HG02642 (cell line): ENCODE measurements around the gene MICU2.

Experiments
- ATAC-seq: cut with Tn5 transposase; IDR thresholded peaks from one replicate; pipeline ENCODE4 v1.9.1; 2021; ENCODE audit warnings: mild to moderate bottlenecking; ENCODE audit not compliant: unreplicated experiment, poor library complexity

The MICU2 gene

DNA sequence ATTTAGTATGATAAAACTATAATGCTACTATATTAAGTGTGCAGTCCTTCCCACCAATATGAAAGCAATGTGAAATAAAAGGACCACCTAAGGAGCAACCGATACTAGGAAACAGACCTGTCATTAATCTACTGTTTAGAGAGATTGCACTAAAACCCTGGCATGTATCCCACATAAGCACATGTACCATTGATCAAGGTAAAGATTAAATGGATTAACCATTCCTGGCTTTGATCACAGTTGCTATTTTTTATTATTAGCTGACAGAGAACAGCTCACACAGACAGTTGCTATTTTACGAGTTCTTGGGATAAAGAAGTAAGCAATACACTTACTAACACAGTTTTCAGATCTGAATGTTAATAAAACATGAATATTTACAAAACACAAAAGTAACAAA is 87.2 kb downstream of the MICU2 start:
- ATAC-seq = no peak

DNA sequence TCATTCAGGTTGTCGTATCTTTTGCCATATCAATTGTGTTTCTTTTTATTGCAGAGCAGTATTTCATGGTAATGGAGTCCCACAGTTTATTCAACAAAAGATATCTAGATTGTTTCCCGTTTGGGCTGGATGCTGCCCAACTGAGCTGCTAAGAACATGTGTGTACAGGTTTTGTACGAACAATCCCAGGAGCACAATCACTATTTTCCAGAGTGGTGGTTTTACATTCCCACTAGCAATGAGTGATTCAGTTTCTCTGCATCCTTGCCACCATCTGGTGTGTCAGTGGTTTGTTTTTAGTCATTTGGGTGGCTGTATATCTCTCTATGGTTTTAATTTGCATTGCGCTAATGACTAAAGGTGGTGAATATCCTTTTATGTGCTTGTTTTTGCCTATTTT is 92.1 kb downstream of the MICU2 start:
- ATAC-seq = no peak

- ATAC-seq = no peak
Observed at GRCh38 chr13:21504379-21504778, 99.6 kb downstream of the MICU2 start.

DNA sequence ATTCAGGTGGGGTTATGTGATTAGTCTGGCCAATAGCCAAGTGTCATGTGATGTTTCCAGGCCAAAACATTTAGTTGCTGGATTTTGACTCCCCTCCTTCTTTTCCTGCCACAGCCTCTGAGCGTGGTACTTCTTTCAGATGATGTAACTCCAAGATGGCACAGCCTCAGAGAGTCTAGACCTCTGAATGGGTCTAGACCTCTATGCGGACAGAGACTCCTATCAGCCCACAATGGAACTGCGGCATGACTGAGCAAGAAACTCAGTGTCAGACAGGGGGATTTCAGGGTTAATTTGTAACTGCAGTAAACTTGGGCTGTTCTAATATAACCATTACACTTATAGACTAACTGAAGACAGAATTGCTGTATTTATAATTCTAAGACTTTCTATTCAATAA is 102.3 kb downstream of the MICU2 start:
- no peak for ATAC-seq

DNA sequence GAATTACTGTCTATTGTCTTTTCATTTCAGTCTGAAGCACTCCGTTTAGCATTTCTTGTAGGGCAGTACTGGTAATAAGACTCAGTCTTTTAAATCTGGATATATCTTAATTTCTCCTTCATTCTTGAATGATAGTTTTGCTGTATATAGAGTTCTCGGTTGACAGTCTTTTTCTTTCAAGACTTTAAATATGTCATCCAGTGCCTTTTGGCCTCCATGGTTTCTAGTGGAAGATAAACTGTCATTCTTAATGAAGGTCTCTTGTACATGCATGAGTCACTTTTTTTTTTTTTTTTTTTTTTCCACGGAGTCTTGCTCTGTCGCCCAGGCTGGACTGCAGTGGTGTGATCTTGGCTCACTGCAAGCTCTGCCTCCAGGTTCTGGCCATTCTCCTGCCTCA is 117.6 kb downstream of the MICU2 start:
- ATAC-seq = no peak

- ATAC-seq = no peak
Observed at GRCh38 chr13:21483748-21484147, 120.2 kb downstream of the MICU2 start.

- ATAC-seq = no peak
Observed at GRCh38 chr13:21481359-21481758, 122.6 kb downstream of the MICU2 start.

- ATAC-seq = no peak
Observed at GRCh38 chr13:21478881-21479808, 124.8 kb downstream of the MICU2 start.

- ATAC-seq = peak; percentile 88
Observed at GRCh38 chr13:21476893-21477472, 127.0 kb downstream of the MICU2 start.

DNA sequence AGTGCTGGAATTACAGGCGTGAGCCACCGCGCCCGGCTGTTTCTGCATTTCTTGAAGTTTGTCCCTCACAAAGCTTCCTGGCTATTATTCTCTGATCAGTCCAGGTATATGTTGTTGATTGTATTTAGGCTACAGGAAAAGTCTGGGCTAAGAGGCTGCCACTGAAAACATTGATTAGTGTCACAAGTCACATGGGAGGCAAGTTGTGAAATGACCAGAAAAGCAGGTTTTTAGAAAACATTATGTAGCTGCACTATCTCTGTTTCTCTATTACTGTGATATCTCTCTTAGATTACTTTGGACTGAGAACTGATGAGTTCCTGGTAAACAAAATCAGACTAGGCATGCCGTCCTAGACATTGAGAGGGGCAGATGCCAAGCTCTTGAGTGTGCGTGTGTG is 128.9 kb downstream of the MICU2 start:
- ATAC-seq = no peak

- no peak for ATAC-seq
Observed at GRCh38 chr13:21470785-21471184, 133.2 kb downstream of the MICU2 start.

DNA sequence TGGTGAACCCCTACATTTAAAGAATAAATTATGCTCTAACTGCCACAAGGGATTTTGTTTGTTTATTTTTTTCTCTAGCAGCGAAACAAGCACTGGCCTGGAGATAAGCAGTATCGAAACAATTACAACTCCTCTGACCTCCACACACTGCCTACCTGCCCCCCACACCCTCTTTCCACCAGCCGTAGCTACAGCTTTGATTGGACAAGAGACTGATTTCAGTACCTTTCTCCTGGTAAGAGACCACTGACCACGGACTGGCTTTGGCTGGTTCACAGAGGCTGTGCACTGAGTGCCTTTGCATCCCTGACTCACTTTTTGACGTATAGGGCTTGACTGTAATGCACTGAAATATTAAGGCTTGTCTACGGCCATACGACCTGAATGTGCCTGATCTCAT is 137.4 kb downstream of the MICU2 start:
- no peak for ATAC-seq

GRCh38 chr13:21465710-21466160 is 138.2 kb downstream of the MICU2 start:
- no peak for ATAC-seq

DNA sequence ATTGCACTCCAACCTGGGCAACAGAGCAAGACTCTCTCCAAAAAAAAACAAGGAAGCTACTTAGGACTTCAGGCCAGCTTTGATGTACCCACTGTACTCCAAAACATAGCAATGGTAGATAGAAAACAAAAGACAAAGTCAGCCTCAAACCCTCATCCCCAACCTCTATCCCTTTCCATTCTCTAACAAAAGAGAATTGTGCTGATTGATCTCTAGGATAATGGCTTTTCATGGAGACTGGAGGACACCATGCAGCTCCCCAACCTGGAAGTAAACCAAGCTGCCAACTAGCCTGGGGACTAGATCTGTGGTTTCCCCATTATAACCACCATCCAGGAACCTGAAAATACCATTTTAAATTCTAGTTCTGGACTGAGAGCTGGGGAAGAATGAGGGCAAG is 140.5 kb downstream of the MICU2 start:
- no peak for ATAC-seq

DNA sequence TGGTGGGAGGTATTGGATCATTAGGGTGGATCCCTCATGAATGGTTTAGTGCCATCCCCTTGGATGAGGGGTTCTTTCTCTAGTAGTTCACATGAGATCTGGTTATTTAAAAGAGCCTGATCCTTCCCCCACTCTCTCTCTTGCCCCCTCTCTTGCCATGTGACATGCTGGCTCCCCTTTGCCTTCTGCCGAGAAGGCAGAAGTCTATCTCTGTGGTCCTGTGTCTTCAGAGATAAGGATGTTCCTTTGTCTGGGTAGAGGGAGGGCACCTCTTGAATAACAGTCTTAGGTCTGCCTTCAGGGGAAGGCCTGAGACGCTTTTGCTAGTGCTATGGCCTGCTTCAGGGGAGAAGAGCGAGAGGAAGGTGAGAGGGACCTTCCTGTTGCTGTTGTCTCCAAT is 142.8 kb downstream of the MICU2 start:
- no peak for ATAC-seq

DNA sequence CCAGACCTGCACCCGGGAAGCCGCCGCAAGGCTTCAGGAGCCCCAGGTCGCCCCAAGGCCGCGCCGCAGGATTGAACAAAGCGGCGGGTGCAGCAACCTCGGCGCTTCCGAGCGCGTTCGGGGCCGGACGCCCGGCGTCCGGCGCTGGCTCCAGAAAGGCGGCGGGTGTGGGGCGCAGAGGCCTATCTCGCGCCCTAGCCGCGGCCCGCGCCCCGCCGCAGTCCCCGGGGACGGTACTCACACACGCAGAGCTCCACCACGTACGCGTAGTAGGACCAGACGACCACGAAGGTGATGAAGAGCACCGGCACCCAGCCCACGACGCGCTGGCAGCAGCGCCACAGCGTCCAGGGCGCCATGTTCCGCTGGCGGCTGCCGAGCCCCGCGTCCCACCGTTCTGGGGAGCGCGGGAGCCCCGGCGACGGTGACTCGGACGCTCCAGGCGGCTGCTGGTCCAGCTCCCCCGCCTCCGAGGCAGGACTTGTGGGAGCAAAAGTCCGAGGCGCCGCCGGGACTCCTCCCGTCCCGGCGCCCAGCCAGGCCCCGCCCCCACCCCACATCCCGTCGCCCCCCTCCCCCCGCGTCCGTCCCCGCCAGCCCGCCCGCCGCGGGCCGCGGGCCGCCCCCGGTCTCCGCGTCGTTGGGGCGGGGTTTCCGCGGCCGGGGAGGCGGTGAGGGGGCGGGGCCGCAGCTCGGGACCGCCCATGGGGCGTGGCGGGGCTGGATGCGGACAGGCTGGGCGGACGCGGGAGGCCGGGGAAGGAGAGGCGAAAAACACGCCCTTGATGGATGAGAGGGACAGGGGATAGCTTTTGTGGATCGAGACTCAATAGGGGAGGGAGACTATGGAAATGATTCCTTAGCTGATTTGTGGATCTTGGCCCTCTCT is 144.9 kb downstream of the MICU2 start, which contains the start of gene ZDHHC20:
ZDHHC20 (minus strand) TSS at position 491 of the 889 bp plus-strand sequence; CDS start at position 359, 132 bp downstream.
- peak; percentile 92 for ATAC-seq

DNA sequence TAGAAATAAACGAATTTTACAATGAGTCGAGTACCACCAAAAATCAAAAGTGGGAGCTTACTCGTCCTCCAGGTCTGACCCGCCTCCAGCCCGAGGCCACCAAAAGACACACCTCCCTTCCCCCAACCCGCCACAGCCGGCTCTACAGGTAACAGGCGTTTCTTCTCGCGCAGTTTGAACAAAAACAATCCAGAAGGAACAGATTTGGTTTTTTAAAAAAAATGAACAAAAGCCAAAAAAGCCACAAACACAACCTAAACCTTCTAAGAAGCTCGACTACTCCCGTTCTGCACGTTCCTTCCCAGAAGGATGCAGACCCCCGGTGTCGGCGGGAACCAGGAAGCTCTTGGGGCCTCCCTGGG is 145.5 kb downstream of the MICU2 start:
- peak; percentile 35 for ATAC-seq

- ATAC-seq = no peak
Observed at GRCh38 chr13:21453387-21454081, 150.4 kb downstream of the MICU2 start.

DNA sequence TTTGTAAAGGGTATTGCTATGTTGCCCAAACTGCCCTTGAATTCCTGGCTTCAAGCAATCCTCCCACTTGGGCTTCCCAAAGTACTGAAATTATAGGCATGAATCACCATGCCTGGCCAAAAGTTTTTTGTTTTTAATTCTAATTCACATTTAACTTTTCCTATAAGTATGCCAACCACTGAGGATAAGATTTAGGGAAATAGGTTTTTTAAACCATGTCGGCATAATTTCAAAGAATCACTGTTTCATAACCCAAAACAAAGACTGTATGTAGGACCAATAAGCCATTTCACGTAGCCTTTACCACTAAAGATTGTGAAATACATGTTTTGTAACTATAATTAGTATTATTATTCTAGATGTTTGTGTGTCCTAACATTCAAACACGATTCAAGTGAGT is 153.0 kb downstream of the MICU2 start:
- no peak for ATAC-seq

DNA sequence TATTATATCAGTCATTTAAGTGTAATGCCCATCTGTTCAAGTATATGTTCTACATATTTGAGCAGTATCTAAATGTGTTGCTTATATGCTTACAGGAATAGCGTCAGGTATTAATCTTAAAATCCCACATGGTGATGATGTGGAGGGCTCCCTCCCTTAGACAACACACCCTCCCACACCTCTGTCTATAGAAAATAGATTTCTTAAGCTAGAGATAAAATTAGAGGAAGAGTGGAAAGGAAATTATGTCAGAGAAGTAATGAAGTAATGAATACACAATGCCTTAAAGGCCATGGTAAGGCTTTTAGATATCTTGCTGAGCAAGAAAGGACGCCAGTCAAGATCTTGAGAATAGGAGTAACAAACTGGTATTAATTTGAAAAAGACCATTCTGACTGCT is 157.3 kb downstream of the MICU2 start:
- ATAC-seq = no peak
